GM12864 (cell line): ENCODE data around the gene CASQ2.

ENCODE experiments used
- DNase-seq: peaks from one replicate; pipeline ENCODE4 v3.0.0-alpha.2; 2011; ENCODE audit warnings: low read depth
- H3K4me3 ChIP-seq: 2 replicates; pipeline ENCODE4 v1.5.1; 2011; ENCODE audit warnings: mild to moderate bottlenecking, low read depth, low read length, control low read depth
- CTCF ChIP-seq: IDR thresholded peaks from 2 replicates; pipeline ENCODE4 v1.5.1; 2011; ENCODE audit warnings: low read depth, mild to moderate bottlenecking, moderate library complexity, low read length, control low read depth, inconsistent platforms; ENCODE audit errors: missing control alignments

The CASQ2 gene

DNA sequence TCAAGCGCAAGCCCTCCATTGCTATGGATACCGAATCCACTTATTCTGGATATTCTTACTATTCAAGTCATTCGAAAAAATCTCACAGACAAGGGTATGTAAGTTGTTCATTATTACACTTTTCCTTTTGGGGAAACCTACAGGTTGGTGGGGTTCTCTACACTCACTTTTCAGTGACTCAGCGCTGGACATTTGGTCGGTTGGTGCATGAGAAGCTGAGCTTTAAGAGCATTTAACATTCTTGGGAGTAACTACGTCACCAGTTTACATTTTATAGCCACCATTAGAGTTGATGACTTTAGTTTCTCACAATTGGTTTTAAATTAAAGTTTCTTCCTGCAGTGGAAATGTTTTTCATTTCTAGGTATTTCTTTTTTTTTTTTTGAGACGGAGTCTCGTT, 117.1 kb downstream of the CASQ2 start:
- H3K4me3 ChIP-seq, result no peak overlapping the region
- DNase-seq, result no peak
- no peak for TF ChIP-seq CTCF

DNA sequence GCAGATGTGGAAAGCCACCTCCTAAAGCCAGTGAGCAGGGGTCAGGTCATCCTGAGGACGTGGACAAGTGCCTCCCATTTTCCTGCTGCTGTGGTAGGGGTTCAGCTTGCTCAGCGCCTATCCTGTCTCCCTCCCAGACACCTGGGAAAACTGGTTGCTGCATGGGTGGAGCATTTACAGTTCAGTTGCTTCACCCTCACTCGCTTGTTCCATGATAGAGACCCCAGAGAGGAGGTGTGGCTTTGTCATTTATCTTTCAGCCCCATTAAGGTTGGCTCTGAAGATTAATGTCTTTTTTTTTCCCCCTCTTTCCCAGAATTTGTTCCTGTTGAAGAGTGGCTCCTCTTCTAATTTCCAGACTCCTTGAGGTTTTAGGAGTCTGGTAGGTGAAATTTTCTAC, 117.6 kb downstream of the CASQ2 start:
- no peak for DNase-seq
- H3K4me3 ChIP-seq, result no peak overlapping the region
- no peak for TF ChIP-seq CTCF
